C4-2B (cell line): ENCODE data around the gene RPS27.

Experiments
- CTCF ChIP-seq: fragments of 450-650 bp; conservative IDR thresholded peaks from 2 replicates; pipeline ENCODE4 v1.5.1; 2017; ENCODE audit warnings: mild to moderate bottlenecking
- ZFX ChIP-seq: fragments of 450-650 bp; IDR thresholded peaks from 2 replicates; pipeline ENCODE4 v1.6.1; 2017

GRCh38 chr1:153990468-153991150 is at the start of gene RPS27:
- TF ChIP-seq CTCF (no peak), ZFX (no peak)
